ENCODE measurements around the gene TXNRD1.
"Not testable (repeated sequence)": the region's sequence is repeated elsewhere in the genome, so short reads cannot be mapped to it uniquely, and the experiment has no call there.

TXNRD1 gene

GRCh38 chr12:104242546-104243206 lies 27.1 kb downstream of the TXNRD1 start:
- no peak for DNase-seq (ENCODE audit: low spot score)

- DNase-seq (ENCODE audit: low spot score) = no peak
Measured at GRCh38 chr12:104243551-104243950, 28.0 kb downstream of the TXNRD1 start.

GRCh38 chr12:104243971-104244370 lies 28.4 kb downstream of the TXNRD1 start:
- no peak for DNase-seq (ENCODE audit: low spot score)

- DNase-seq (ENCODE audit: low spot score) = no peak
Measured at GRCh38 chr12:104247698-104248097, 32.1 kb downstream of the TXNRD1 start.

GRCh38 chr12:104248444-104248843 lies 32.9 kb downstream of the TXNRD1 start:
- no peak for DNase-seq (ENCODE audit: low spot score)

GRCh38 chr12:104249017-104249416 lies 33.4 kb downstream of the TXNRD1 start:
- DNase-seq (ENCODE audit: low spot score) = no peak

- DNase-seq (ENCODE audit: low spot score) = no peak
Measured at GRCh38 chr12:104249898-104250297, 34.3 kb downstream of the TXNRD1 start.

GRCh38 chr12:104250366-104251125 lies 35.0 kb downstream of the TXNRD1 start:
- no peak for DNase-seq (ENCODE audit: low spot score)

GRCh38 chr12:104257913-104258472 lies 42.4 kb downstream of the TXNRD1 start:
- DNase-seq (ENCODE audit: low spot score) = no peak

GRCh38 chr12:104258476-104259067 lies 43.0 kb downstream of the TXNRD1 start:
- DNase-seq (ENCODE audit: low spot score) = no peak

GRCh38 chr12:104263026-104263425 lies 47.4 kb downstream of the TXNRD1 start:
- DNase-seq (ENCODE audit: low spot score) = no peak

GRCh38 chr12:104263580-104264358 lies 48.2 kb downstream of the TXNRD1 start:
- DNase-seq (ENCODE audit: low spot score) = no peak

GRCh38 chr12:104265436-104265835 lies 49.9 kb downstream of the TXNRD1 start:
- not testable (repeated sequence) for DNase-seq (ENCODE audit: low spot score)

GRCh38 chr12:104272938-104273337 lies 57.4 kb downstream of the TXNRD1 start:
- DNase-seq (ENCODE audit: low spot score) = no peak

GRCh38 chr12:104273503-104273902 lies 57.9 kb downstream of the TXNRD1 start:
- DNase-seq (ENCODE audit: low spot score) = no peak

GRCh38 chr12:104274811-104275210 lies 59.2 kb downstream of the TXNRD1 start:
- no peak for DNase-seq (ENCODE audit: low spot score)

- DNase-seq (ENCODE audit: low spot score) = no peak
Measured at GRCh38 chr12:104275689-104276088, 60.1 kb downstream of the TXNRD1 start.

- DNase-seq (ENCODE audit: low spot score) = no peak
Measured at GRCh38 chr12:104276273-104277131, 60.9 kb downstream of the TXNRD1 start.

GRCh38 chr12:104279164-104279563 lies 63.6 kb downstream of the TXNRD1 start:
- no peak for DNase-seq (ENCODE audit: low spot score)

- no peak for DNase-seq (ENCODE audit: low spot score)
Measured at GRCh38 chr12:104280111-104280510, 64.5 kb downstream of the TXNRD1 start.

Measured in hematopoietic multipotent progenitor cell treated with erythropoietin and hydrocortisone succinate and interleukin-3 and kit ligand, for 15 days (in vitro differentiated cells).